GM18511 (cell line): ENCODE data around the gene GLI1.
A peak's percentile ranks its signal among the peaks of the same experiment; 100 is the strongest.
"Not testable (repeated sequence)": the region's sequence is repeated elsewhere in the genome, so short reads cannot be mapped to it uniquely, and the experiment has no call there.

Source experiments
- ATAC-seq: cut with Tn5 transposase; IDR thresholded peaks from one replicate; pipeline ENCODE4 v1.9.1; 2021; ENCODE audit warnings: mild to moderate bottlenecking, moderate library complexity; ENCODE audit not compliant: unreplicated experiment

The GLI1 gene

DNA sequence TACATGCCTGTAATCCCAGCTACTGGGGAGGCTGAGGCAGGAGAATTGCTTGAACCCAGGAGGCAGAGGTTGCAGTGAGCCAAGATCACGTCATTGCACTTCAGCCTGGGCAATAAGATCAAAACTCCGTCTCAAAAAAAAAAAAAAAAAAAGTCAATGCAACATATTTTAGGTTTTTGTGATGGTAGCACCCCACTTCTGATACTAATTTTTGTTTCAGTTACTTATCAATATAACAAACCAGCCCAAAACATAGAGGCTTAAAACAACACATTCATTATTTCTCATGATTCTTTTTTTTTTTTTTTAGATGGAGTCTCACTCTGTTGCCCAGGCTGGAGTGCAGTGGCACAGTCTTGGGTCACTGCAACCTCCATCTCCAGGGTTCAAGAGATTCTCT is 18.2 kb upstream of the GLI1 start:
- ATAC-seq, result not testable (repeated sequence)

DNA sequence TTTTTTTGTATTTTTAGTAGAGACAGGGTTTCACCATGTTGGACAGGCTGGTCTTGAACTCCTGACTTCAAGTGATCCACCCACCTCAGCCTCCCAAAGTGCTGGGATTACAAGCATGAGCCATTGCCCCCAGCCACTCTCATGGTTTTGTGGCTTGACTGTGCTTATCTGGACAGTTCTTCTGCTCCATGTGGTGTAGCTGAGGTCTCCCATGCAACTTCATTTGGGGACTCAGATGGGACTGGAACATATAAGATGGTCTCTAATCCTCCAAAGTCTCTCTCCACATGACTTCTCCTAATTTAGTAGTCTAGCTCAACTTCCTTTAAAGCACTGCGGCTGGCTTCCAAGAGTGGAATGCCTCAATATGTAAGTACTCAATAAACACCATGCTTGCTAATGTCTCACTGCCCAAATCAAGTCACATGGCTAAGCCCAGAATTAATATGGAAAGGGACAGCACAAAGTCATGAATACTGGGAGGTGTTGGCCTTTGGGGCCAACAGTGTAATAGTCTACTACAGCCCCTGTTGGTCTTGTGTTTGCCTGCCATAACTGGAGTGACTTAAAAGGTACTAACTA is 17.6 kb upstream of the GLI1 start:
- ATAC-seq, result no peak

DNA sequence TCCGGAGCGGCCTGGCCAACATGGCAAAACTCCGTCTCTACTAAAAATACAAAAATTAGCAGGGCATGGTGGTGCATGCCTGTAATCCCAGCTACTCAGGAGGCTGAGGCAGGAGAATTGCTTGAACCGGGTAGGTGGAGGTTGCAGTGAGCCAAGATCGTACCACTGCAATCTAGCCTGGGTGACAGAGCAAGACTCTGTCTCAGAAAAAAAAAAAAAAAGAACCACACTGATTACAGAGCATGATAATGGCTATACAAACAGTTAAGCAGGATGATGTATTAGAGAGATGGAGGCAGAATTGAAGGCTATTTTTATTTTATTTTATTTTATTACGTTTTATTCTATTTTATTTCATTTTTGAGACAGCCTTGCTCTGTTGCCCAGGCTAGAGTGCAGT is 15.2 kb upstream of the GLI1 start:
- ATAC-seq, result not testable (repeated sequence)

- ATAC-seq, result no peak
These were observed 14.8 kb upstream of the GLI1 start for GRCh38 chr12:57444744-57445143.

DNA sequence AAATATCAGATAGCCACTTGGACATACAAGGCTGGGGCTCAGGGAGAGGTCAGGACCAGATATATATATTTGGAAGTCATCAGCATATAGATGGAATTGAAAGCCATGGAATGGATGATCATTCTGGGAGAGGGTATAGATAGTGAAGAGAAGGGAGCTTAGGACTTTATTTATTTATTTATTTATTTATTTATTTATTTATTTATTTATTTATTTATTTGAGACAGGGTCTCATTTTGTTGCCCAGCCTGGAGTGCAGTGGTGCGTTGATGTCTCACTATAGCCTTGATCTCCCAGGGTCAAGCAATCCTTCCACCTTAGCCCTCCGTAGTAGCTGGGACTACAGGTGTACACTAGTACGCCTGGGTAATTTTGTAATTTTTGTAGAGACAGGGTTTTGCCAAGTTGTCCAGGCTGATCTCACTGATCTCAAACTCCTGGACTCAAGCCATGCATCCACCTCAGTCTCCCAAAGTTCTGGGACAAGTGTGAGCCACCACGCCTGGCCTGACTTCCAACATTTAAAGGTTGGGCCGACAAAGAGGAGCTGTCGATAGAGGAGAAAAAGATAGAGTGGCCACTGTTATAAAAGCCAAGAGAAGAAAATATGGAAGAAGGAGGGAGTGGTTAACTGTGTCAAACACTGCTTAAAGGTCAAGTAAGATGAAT is 13.2 kb upstream of the GLI1 start:
- no peak for ATAC-seq

DNA sequence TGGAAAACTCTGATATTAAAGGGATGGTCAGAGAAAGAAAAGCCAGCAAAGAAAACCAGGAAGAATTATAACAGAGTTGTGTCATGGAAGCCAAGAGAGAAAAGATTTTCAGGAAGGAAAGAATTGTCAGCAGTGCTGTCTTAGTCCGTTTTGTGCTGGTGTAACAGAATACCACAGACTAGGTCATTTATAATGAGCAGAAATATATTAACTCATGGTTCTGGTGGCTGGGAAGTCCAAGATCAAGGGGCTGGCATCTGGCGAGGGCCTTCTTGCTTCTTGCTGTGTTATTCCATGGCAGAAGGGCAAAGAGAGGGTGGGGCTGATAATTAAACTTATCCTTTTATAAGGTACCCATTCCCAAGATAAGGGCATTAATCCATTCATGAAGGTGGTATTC is 10.9 kb upstream of the GLI1 start:
- ATAC-seq, result no peak

DNA sequence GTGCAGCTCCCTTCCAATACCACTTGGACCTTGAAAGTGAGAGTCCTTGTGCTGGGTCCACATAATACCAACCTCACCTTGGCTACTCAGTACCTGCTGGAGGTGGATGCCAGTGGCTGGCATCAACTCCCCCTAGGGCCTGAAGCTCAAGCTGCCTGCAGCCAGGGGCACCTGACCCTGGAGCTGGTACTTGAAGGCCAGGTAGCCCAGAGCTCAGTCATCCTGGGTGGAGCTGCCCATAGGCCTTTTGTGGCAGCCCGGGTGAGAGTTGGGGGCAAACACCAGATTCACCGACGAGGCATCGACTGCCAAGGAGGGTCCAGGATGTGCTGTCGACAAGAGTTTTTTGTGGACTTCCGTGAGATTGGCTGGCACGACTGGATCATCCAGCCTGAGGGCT is 10.2 kb upstream of the GLI1 start:
- no peak for ATAC-seq

DNA sequence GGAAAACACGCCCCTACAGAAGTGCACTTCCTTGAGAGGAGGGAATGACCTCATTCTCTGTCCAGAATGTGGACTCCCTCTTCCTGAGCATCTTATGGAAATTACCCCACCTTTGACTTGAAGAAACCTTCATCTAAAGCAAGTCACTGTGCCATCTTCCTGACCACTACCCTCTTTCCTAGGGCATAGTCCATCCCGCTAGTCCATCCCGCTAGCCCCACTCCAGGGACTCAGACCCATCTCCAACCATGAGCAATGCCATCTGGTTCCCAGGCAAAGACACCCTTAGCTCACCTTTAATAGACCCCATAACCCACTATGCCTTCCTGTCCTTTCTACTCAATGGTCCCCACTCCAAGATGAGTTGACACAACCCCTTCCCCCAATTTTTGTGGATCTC is 9.5 kb upstream of the GLI1 start:
- ATAC-seq, result no peak

GRCh38 chr12:57451233-57451778 is 8.3 kb upstream of the GLI1 start:
- no peak for ATAC-seq

GRCh38 chr12:57452181-57452936 is 7.2 kb upstream of the GLI1 start:
- ATAC-seq, result peak; percentile 2

GRCh38 chr12:57452937-57453509 is 6.6 kb upstream of the GLI1 start:
- peak; percentile 44 for ATAC-seq

DNA sequence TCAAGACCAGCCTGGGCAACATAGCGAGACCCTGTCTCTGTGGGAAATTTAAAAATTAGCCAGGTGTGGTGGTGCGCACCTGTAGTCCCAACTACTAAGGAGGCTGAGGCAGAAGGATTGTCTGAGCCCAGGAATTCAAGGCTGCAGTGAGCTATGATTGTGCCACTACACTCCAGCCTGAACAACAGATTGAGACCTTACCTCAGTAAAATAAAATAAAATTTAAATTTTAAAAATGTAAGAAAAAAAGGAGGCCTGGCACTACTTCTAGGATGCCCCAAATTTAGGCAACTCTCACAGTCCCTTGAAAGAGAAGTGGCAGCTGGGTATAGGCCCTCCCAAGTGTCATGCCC is 5.4 kb upstream of the GLI1 start:
- no peak for ATAC-seq

DNA sequence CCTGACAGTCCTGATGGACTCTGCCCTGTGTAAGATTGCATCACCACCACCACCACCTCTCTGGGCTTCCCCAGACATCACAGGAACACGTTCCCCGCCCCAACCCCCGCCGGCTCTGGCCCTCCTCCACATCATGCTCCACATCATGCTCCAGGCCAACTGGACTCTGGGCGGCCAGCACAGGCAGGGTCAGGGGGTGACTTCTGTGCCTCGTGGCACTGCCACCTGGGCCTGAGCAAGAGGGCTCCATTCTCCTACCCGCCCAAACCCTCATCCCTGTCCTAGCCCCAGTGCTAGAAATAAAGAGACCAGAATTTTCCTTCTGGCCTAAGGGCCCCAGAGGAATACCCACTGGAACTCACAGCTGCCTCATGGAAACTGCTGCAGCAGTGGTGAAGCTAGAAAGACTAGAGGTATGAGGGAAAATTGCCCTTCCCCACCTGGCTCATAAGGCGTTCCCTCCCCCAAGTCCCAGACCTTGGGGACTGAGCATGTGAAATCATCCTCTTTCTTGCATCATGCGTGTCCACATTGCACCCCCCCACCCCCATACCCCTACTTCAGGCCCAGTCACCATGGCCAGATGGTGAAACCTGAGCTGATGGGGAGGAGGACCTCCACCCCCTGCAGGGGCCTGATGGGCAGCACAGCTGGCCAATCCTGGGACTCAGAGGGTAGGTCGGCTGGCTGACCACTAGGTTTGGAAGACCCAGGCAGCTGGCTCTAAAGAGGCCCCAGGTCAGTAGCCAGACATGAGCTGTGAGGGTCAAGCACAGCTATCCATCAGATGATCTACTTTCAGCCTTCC is 4.8 kb upstream of the GLI1 start, which contains the start of gene INHBE:
Gene INHBE, plus strand, starts transcription at position 742 of the 808 bp plus-strand sequence. CDS start 230 bp downstream, outside the sequence.
- no peak for ATAC-seq

DNA sequence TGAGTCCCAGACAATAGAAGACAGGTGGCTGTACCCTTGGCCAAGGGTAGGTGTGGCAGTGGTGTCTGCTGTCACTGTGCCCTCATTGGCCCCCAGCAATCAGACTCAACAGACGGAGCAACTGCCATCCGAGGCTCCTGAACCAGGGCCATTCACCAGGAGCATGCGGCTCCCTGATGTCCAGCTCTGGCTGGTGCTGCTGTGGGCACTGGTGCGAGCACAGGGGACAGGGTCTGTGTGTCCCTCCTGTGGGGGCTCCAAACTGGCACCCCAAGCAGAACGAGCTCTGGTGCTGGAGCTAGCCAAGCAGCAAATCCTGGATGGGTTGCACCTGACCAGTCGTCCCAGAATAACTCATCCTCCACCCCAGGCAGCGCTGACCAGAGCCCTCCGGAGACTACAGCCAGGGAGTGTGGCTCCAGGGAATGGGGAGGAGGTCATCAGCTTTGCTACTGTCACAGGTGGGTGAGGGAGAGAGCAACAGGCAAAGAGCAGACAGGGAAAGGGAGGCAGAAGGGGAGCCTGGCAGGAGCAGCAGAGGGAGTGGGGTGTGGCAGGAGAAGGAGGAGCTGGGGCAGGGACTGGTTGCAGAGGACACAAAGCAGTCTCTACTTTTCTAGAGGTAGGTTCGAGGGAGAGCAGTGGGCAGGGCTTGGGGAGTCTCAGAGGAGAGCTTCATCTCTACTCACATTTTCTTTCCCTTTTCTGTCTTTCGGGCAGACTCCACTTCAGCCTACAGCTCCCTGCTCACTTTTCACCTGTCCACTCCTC is 4.0 kb upstream of the GLI1 start:
- ATAC-seq, result no peak

- no peak for ATAC-seq
These were observed 3.4 kb upstream of the GLI1 start for GRCh38 chr12:57456145-57456700.

DNA sequence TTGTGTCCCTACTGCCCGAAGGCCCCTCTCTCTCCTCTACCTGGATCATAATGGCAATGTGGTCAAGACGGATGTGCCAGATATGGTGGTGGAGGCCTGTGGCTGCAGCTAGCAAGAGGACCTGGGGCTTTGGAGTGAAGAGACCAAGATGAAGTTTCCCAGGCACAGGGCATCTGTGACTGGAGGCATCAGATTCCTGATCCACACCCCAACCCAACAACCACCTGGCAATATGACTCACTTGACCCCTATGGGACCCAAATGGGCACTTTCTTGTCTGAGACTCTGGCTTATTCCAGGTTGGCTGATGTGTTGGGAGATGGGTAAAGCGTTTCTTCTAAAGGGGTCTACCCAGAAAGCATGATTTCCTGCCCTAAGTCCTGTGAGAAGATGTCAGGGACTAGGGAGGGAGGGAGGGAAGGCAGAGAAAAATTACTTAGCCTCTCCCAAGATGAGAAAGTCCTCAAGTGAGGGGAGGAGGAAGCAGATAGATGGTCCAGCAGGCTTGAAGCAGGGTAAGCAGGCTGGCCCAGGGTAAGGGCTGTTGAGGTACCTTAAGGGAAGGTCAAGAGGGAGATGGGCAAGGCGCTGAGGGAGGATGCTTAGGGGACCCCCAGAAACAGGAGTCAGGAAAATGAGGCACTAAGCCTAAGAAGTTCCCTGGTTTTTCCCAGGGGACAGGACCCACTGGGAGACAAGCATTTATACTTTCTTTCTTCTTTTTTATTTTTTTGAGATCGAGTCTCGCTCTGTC is 2.7 kb upstream of the GLI1 start:
- no peak for ATAC-seq

GRCh38 chr12:57458665-57459054 is 925 bp upstream of the GLI1 start:
- ATAC-seq, result no peak

GRCh38 chr12:57459055-57459749 is 383 bp upstream of the GLI1 start:
- ATAC-seq, result peak; percentile 58

GRCh38 chr12:57460468-57460784 is 841 bp downstream of the GLI1 start:
- ATAC-seq, result no peak
